ENCODE results near the gene GSTM5.
"Not testable (repeated sequence)": the region's sequence is repeated elsewhere in the genome, so short reads cannot be mapped to it uniquely, and the experiment has no call there.

Gene GSTM5

DNA sequence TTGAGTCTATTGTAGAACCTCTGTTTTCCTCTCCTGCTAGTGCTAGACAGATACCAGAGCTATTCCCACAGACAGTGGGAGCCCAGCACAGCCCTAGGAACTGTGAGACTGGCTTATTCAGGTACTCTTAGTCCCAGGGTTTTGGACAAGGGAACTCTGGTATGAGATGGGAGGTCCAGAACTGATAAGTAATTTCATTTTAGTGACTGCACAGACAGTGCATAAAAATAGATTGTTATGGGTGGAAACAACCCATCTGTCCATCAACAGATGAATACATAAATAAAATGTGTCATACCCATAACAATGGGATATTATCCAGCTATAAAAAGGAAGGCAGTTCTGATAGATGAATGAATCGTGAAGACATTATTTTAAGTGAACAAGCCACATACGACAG is 42.7 kb downstream of the GSTM5 start:
- no peak overlapping the region for H3K27ac ChIP-seq (replicated peaks)
- TF ChIP-seq POLR2AphosphoS5 (IDR thresholded peaks at IDR 0.05; ENCODE audit: low read depth) (no peak), GABPA (IDR thresholded peaks at IDR 0.05; ENCODE audit: low read depth) (no peak), REST (IDR thresholded peaks at IDR 0.05; ENCODE audit: insufficient replicate concordance, low read depth) (no peak), CTCF (IDR thresholded peaks at IDR 0.05; ENCODE audit: insufficient read depth, low read length) (no peak), SPI1 (IDR thresholded peaks at IDR 0.05; ENCODE audit: borderline replicate concordance, low read depth) (no peak)
- no peaks in the 10 kb centered on the region for H3K27me3 ChIP-seq (ENCODE audit: insufficient read depth, poor library complexity, severe bottlenecking)
- H3K4me3 ChIP-seq (replicated peaks; ENCODE audit: insufficient read depth, low read length) = no peak overlapping the region
- DNase-seq (ENCODE audit: low read depth in 1 of 2, low spot score in 1 of 2) = no peak

DNA sequence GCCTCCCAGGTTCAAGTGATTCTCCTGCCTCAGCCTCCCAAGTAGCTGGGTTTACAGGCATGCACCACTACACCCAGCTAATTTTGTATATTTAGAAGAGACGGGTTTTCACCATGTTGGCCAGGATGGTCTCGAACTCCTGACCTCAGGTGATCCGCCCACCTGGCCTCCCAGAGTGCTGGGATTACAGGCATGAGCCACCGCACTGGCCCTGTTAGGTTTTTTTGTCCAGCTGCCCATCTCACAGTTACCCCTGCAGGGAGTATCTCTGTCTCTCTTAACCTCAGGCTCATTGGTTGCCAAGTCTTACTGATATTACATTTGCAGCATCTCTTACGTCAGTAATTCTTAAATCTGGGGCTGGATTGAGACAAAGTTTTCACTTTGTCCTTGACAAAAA is 44.3 kb downstream of the GSTM5 start:
- not testable (repeated sequence) for H3K4me3 ChIP-seq (replicated peaks; ENCODE audit: insufficient read depth, low read length)

DNA sequence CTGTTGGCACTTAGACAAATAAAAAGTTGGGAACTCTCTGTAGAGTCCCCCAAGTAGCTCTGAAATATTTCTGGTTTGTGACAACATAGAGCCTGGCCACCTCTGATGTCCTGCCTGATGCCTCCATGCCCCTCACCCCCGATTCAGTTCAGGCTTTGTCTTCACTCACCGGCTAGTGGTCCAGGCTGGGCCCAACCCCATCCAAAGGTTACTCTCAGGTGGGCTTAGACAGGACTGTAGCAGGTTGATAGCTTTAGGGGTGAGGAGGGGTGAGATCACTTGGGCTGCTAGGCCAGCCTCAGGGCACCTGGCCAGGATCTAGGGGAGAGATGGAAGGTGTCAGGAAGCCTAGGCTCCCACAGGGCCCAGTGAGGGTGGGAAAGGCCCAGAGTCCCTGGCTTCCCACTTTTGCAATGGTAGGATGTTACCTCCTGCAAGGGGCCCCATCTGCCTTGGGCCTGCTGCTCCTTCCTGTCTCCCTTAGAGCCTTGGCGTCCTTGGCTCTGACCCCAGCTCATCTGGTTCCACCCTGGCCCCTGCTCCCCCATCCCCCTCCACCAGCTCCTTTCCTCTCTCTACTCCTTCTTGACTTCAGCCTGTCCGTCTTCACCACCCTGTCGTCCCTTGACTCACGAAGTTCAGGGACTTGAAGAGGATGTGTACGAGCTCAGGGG is 44.9 kb downstream of the GSTM5 start:
- no peak for TF ChIP-seq POLR2AphosphoS5 (IDR thresholded peaks at IDR 0.05; ENCODE audit: low read depth)
- no peak for TF ChIP-seq REST (IDR thresholded peaks at IDR 0.05; ENCODE audit: insufficient replicate concordance, low read depth)
- no peak for TF ChIP-seq GABPA (IDR thresholded peaks at IDR 0.05; ENCODE audit: low read depth)
- TF ChIP-seq SPI1 (IDR thresholded peaks at IDR 0.05; ENCODE audit: borderline replicate concordance, low read depth) = no peak
- no peak for TF ChIP-seq CTCF (IDR thresholded peaks at IDR 0.05; ENCODE audit: insufficient read depth, low read length)
- H3K4me3 ChIP-seq (replicated peaks; ENCODE audit: insufficient read depth, low read length) = no peak overlapping the region
- no peak overlapping the region for H3K27ac ChIP-seq (replicated peaks)
- no peaks in the 10 kb centered on the region for H3K27me3 ChIP-seq (ENCODE audit: insufficient read depth, poor library complexity, severe bottlenecking)
- no peak for DNase-seq (ENCODE audit: low read depth in 1 of 2, low spot score in 1 of 2)

More for the DNA sequence above, 44.3 kb downstream of the GSTM5 start:
- H3K27ac ChIP-seq (replicated peaks); DNase-seq (ENCODE audit: low read depth in 1 of 2, low spot score in 1 of 2); H3K27me3 ChIP-seq (ENCODE audit: insufficient read depth, poor library complexity, severe bottlenecking): not testable (repeated sequence)

GRCh38 chr1:109757936-109758786 is 46.1 kb downstream of the GSTM5 start:
- Histone ChIP-seq H3K27ac (replicated peaks) (no peak overlapping the region), H3K27me3 (ENCODE audit: insufficient read depth, poor library complexity, severe bottlenecking) (no peaks in the 10 kb centered on the region), H3K4me3 (replicated peaks; ENCODE audit: insufficient read depth, low read length) (no peak overlapping the region)
- DNase-seq (ENCODE audit: low read depth in 1 of 2, low spot score in 1 of 2) = no peak
- no peak for TF ChIP-seq POLR2AphosphoS5 (IDR thresholded peaks at IDR 0.05; ENCODE audit: low read depth)
- no peak for TF ChIP-seq REST (IDR thresholded peaks at IDR 0.05; ENCODE audit: insufficient replicate concordance, low read depth)
- no peak for TF ChIP-seq CTCF (IDR thresholded peaks at IDR 0.05; ENCODE audit: insufficient read depth, low read length)
- no peak for TF ChIP-seq SPI1 (IDR thresholded peaks at IDR 0.05; ENCODE audit: borderline replicate concordance, low read depth)
- no peak for TF ChIP-seq GABPA (IDR thresholded peaks at IDR 0.05; ENCODE audit: low read depth)
